A549 treated with CORT108297 at 1 μM for 4 hours (cell line): ENCODE measurements around the gene SLC8A2. TPM values are rescaled to one million over a fixed set of nuclear protein-coding genes. Genes with fewer than 3 reads are reported as not detected.

Experiments
- total RNA-seq: library from RNA; stranded (reverse); fragments of 200-300 nt; extraction: Qiagen RNA extraction; gene quantifications from 5 replicates; pipeline ENCODE4 v1.2.3, GENCODE V29; 2022

The SLC8A2 gene
- total RNA-seq: 0.25 to 0.36 TPM (median 0.32 TPM) in 5 replicates

GRCh38 chr19:47471733-47472457 lies at the start of gene SLC8A2:
Gene SLC8A2 (minus strand): TSS chr19:47471893. CDS start chr19:47466403, 5,490 bp downstream.

GRCh38 chr19:47514869-47515588 lies 43.3 kb upstream of the SLC8A2 start, which contains the start of gene NAPA:
Gene NAPA (minus strand): TSS chr19:47515063. CDS start chr19:47514940, 123 bp downstream.

GRCh38 chr19:47483800-47484690 lies 12.4 kb upstream of the SLC8A2 start, which contains the start of gene KPTN:
Gene KPTN (minus strand): TSS chr19:47484219. CDS start chr19:47484160, 59 bp downstream.

GRCh38 chr19:47419030-47419783 lies 52.5 kb downstream of the SLC8A2 start, which contains the start of gene MEIS3:
Gene MEIS3 (minus strand): TSS chr19:47419527. CDS start chr19:47419081, 446 bp downstream.

Other genes starting within 250 kb of the SLC8A2 start
- 18.2 to 36.1 TPM (median 35.2 TPM) in 5 replicates for gene BBC3, start 240.7 kb downstream of the SLC8A2 start, total RNA-seq
- gene CCDC9, start 215.4 kb downstream of the SLC8A2 start, total RNA-seq: 22.0 to 27.6 TPM (median 25.5 TPM) in 5 replicates
- gene INAFM1, start 197.0 kb downstream of the SLC8A2 start, total RNA-seq: 4.1 to 11.3 TPM (median 10.3 TPM) in 5 replicates
- gene C5AR1, start 162.0 kb downstream of the SLC8A2 start, total RNA-seq: 1.4 to 2.3 TPM (median 1.9 TPM) in 5 replicates
- 2.3 to 6.0 TPM (median 4.4 TPM) in 5 replicates for gene C5AR2, start 139.7 kb downstream of the SLC8A2 start, total RNA-seq
- gene DHX34, start 122.6 kb downstream of the SLC8A2 start, total RNA-seq: 28.0 to 38.6 TPM (median 36.9 TPM) in 5 replicates
- 32.8 to 41.2 TPM (median 39.1 TPM) in 5 replicates for gene MEIS3, start 52.4 kb downstream of the SLC8A2 start, total RNA-seq
- 15.9 to 23.0 TPM (median 21.2 TPM) in 5 replicates for gene KPTN, start 12.3 kb upstream of the SLC8A2 start, total RNA-seq
- gene NAPA, start 43.2 kb upstream of the SLC8A2 start, total RNA-seq: 83.4 to 113 TPM (median 98.9 TPM) in 5 replicates
- gene ZNF541, start 101.3 kb upstream of the SLC8A2 start, total RNA-seq: not detected in 5 replicates
- 10.7 to 16.1 TPM (median 13.6 TPM) in 5 replicates for gene BICRA, start 137.2 kb upstream of the SLC8A2 start, total RNA-seq
- 119 to 156 TPM (median 141 TPM) in 5 replicates for gene EHD2, start 241.5 kb upstream of the SLC8A2 start, total RNA-seq